ENCODE measurements around the gene HIF1A. TPM values are rescaled to one million over a fixed set of nuclear protein-coding genes. Genes with fewer than 3 reads are reported as not detected.

Gene HIF1A
- total and polyA plus RNA-seq, 2 donors (not counting 3 experiments of a cell fraction or from before 2014, with no cell fraction given): 58.3 to 179 TPM

- no peak overlapping the region for H2AFZ ChIP-seq (ENCODE audit: low read depth, low read length)
- CTCF ChIA-PET: interaction anchor here (0.9 to 1.8 kb wide), 5 partner anchors 44 to 151 kb away, joined by 3 to 8 read pairs (median 5); no protein-coding TSS in a partner anchor
- H4K20me1 ChIP-seq (replicated peaks; ENCODE audit: control insufficient read depth, extremely low read depth, insufficient read depth, low read length): no peaks in the 10 kb centered on the region
- no peaks in the 10 kb centered on the region for H3K36me3 ChIP-seq (ENCODE audit: control insufficient read depth in 2 of 2, extremely low read depth in 1 of 2, insufficient read depth in 2 of 2, low read length in 2 of 2)
- H3K4me2 ChIP-seq (ENCODE audit: insufficient read depth, low read length): no peak overlapping the region
- H3K4me1 ChIP-seq (ENCODE audit: control insufficient read depth, extremely low read depth, insufficient read depth, low read length): peaks cover 19% of the 10 kb centered on the region
- intact Hi-C loops (cut with micrococcal nuclease) (loop anchor here (1.0 kb wide), 6 partner anchors 10 to 176 kb away; partner anchors contain the start of gene HIF1A), dilution Hi-C loops (cut with MboI; ENCODE audit: extremely low pct_ligation_motif_present, low sequenced_read_pairs) (no loop called here)
- peak overlapping the region; percentile 14 for H3K27ac ChIP-seq (ENCODE audit: insufficient read depth, low read depth, low read length)
- H3K9me3 ChIP-seq (replicated peaks; ENCODE audit: control insufficient read depth, insufficient read depth, low read length): no peaks in the 10 kb centered on the region
- FAIRE-seq (no peak), DNase-seq (ENCODE audit: low read depth, low spot score) (peak; percentile 18)
- H3K9ac ChIP-seq (replicated peaks; ENCODE audit: extremely low read depth, insufficient read depth, low read length): no peak overlapping the region
- H3K79me2 ChIP-seq (ENCODE audit: control insufficient read depth, insufficient read depth, low read length): no peaks in the 10 kb centered on the region
- no peaks in the 10 kb centered on the region for H3K9me1 ChIP-seq (replicated peaks; ENCODE audit: control insufficient read depth, extremely low read depth, insufficient read depth, low read length)
- TF ChIP-seq POLR2A (IDR thresholded peaks at IDR 0.05; ENCODE audit: low read depth, low read length) (no peak), CTCF (IDR thresholded peaks at IDR 0.05; ENCODE audit: extremely low read depth in 1 of 2, insufficient read depth in 1 of 2, low read depth in 1 of 2, low read length in 2 of 2) (no peak), FOS (IDR thresholded peaks at IDR 0.05; ENCODE audit: borderline replicate concordance, insufficient read depth, low read length) (no peak), MYC (IDR thresholded peaks at IDR 0.05; ENCODE audit: low read depth, low read length) (no peak), POLR2AphosphoS5 (IDR thresholded peaks at IDR 0.05; ENCODE audit: insufficient read depth, low read depth, low read length) (no peak), EZH2 (IDR thresholded peaks at IDR 0.05; ENCODE audit: borderline replicate concordance, low read depth, low read length, severe bottlenecking) (no peak), GATA2 (IDR thresholded peaks at IDR 0.05; ENCODE audit: insufficient read depth, insufficient read length, low read depth, low read length) (no peak), JUN (IDR thresholded peaks at IDR 0.05; ENCODE audit: borderline replicate concordance, insufficient read depth, insufficient read length, low read depth) (no peak)
- TF ChIP-seq, protein P1, sequence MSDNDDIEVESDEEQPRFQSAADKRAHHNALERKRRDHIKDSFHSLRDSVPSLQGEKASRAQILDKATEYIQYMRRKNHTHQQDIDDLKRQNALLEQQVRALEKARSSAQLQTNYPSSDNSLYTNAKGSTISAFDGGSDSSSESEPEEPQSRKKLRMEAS (IDR thresholded peaks at IDR 0.05; ENCODE audit: insufficient read depth, insufficient read length): no peak
- POLR2A ChIA-PET: no interaction called here
- H3K4me3 ChIP-seq (replicated peaks in 1 of 3; ENCODE audit: insufficient read depth in 1 of 3, low read depth in 1 of 3, low read length in 3 of 3): no peak overlapping the region
- BruUV-seq (replicated peaks): no TSS peak
- H3K27me3 ChIP-seq (ENCODE audit: control insufficient read depth in 2 of 2, insufficient read depth in 2 of 2, low read length in 2 of 2): no peaks in the 10 kb centered on the region
Measured at GRCh38 chr14:61652526-61653262, 42.6 kb upstream of the HIF1A start.
